Thyroid gland (tissue), 4 donors: Measurements from ENCODE around the gene CCR5AS.

Experiments
- DNase-seq, 2 donors: peaks; one replicate each; pipeline ENCODE4 v3.0.0-alpha.2; 2019
- H3K27ac ChIP-seq, 3 donors: fragments of 200-600 bp; sonication (generic); 1 replicate in 2 of 3; 2 replicates in 1 of 3; pipeline ENCODE4 v1.5.1; 2016 to 2019; ENCODE audit warnings: mild to moderate bottlenecking in 1 of 3, moderate library complexity in 1 of 3
- H3K27me3 ChIP-seq: fragments of 200-600 bp; sonication (generic); one replicate; pipeline ENCODE4 v1.5.1; 2019
- H3K36me3 ChIP-seq, 2 donors: fragments of 200-600 bp; sonication (generic); one replicate each; pipeline ENCODE4 v1.5.1; 2016 to 2019
- H3K4me1 ChIP-seq, 2 donors: fragments of 200-600 bp; sonication (generic); one replicate each; pipeline ENCODE4 v1.5.1; 2017 to 2019
- H3K4me3 ChIP-seq, 3 donors: fragments of 200-600 bp; sonication (generic); replicated peaks in 1 of 3; 1 replicate in 2 of 3; 2 replicates in 1 of 3; pipeline ENCODE4 v1.5.1; 2016; ENCODE audit warnings: mild to moderate bottlenecking in 1 of 3
- H3K9me3 ChIP-seq: fragments of 200-600 bp; sonication (generic); one replicate; pipeline ENCODE4 v1.5.1; 2017
- CTCF ChIP-seq, 6 experiments: fragments of 200-600 bp in 3 of 6; fragments of 450-650 bp in 3 of 6; sonication (generic) in 3 of 6; IDR thresholded peaks; one replicate each; pipeline ENCODE4 v1.5.1; 2016 to 2019; ENCODE audit warnings: antibody characterized with exemption in 6 of 6, mild to moderate bottlenecking in 2 of 6, inconsistent platforms in 1 of 6, moderate library complexity in 1 of 6
- POLR2A ChIP-seq, 2 donors: fragments of 450-650 bp; IDR thresholded peaks; one replicate each; pipeline ENCODE4 v1.6.1; 2017; ENCODE audit warnings: antibody characterized with exemption in 2 of 2, mild to moderate bottlenecking in 2 of 2, moderate library complexity in 1 of 2
- WGBS, 2 donors: methylation state at CpG; one replicate each; pipeline ENCODE4 v1.1.5; 2017; 5-methylcytosine and 5-hydroxymethylcytosine counted together
- intact Hi-C: fragments of 100-400 bp; cut with DNase I; formaldehyde crosslinking; loops from one replicate; pipeline ENCODE4 v1.15.1; 2023

The CCR5AS gene

GRCh38 chr3:46447228-46447985 is 40.5 kb upstream of the CCR5AS start:
- WGBS, 2 donors = 73 to 81% methylated on average over 5 of the region's 5 CpGs
- H3K27me3 ChIP-seq = no peaks in the 10 kb centered on the region
- no peak for DNase-seq
- intact Hi-C loops = no loop called here
- H3K4me3 ChIP-seq = no peak overlapping the region
- H3K36me3 ChIP-seq = peaks cover 0 to 8% of the 10 kb centered on the region in 2 donors
- no peaks in the 10 kb centered on the region for H3K9me3 ChIP-seq
- peaks cover 0 to 4% of the 10 kb centered on the region in 2 donors for H3K4me1 ChIP-seq
- H3K27ac ChIP-seq = no peak overlapping the region
- TF ChIP-seq POLR2A (IDR thresholded peaks at IDR 0.05) (no peak), CTCF (IDR thresholded peaks at IDR 0.05) (no peak)

GRCh38 chr3:46442576-46443530 is 36.0 kb upstream of the CCR5AS start:
- Histone ChIP-seq H3K36me3 (peaks cover 0 to 22% of the 10 kb centered on the region in 2 donors), H3K27ac (no peak overlapping the region), H3K4me3 (no peak overlapping the region), H3K27me3 (no peaks in the 10 kb centered on the region), H3K9me3 (no peaks in the 10 kb centered on the region), H3K4me1 (peaks cover 0 to 4% of the 10 kb centered on the region in 2 donors)
- intact Hi-C loops = loop anchor here (5.0 kb wide), 1 partner anchor 166 kb away; no protein-coding TSS in a partner anchor
- TF ChIP-seq POLR2A (IDR thresholded peaks at IDR 0.05) (no peak), CTCF (IDR thresholded peaks at IDR 0.05) (peak in 5 of 6 experiments; percentile 52 to 83 (median 69))
- WGBS, 2 donors = 45 to 79% methylated on average over 10 to 16 of the region's 16 CpGs
- DNase-seq = peak in 1 of 2 donors; percentile 59

GRCh38 chr3:46440531-46441294 is 33.8 kb upstream of the CCR5AS start:
- peaks cover 0 to 4% of the 10 kb centered on the region in 2 donors for H3K4me1 ChIP-seq
- DNase-seq = no peak
- no peak overlapping the region for H3K4me3 ChIP-seq
- H3K27me3 ChIP-seq = no peaks in the 10 kb centered on the region
- 79 to 87% methylated on average over 4 of the region's 4 CpGs for WGBS, 2 donors
- no peaks in the 10 kb centered on the region for H3K9me3 ChIP-seq
- TF ChIP-seq CTCF (IDR thresholded peaks at IDR 0.05) = no peak
- TF ChIP-seq POLR2A (IDR thresholded peaks at IDR 0.05) = no peak
- H3K27ac ChIP-seq = no peak overlapping the region
- H3K36me3 ChIP-seq = peaks cover 0 to 21% of the 10 kb centered on the region in 2 donors
- intact Hi-C loops = loop anchor here (5.0 kb wide), 1 partner anchor 163 kb away; no protein-coding TSS in a partner anchor

- intact Hi-C loops = no loop called here
- Histone ChIP-seq H3K36me3 (peaks cover 0 to 18% of the 10 kb centered on the region in 2 donors), H3K4me1 (peaks cover 0 to 4% of the 10 kb centered on the region in 2 donors), H3K27ac (no peak overlapping the region), H3K27me3 (no peaks in the 10 kb centered on the region), H3K9me3 (no peaks in the 10 kb centered on the region), H3K4me3 (no peak overlapping the region)
- DNase-seq = no peak
- TF ChIP-seq CTCF (IDR thresholded peaks at IDR 0.05) (no peak), POLR2A (IDR thresholded peaks at IDR 0.05) (no peak)
- 86 to 89% methylated on average over 3 of the region's 3 CpGs for WGBS, 2 donors
Observed at GRCh38 chr3:46438831-46439230, 32.0 kb upstream of the CCR5AS start.
